Right lobe of liver (tissue), 6 donors: ENCODE results near the gene UBE2B. TPM values are rescaled to one million over a fixed set of nuclear protein-coding genes. Genes with fewer than 3 reads are reported as not detected.

Source experiments
- ATAC-seq, 4 donors: fragments of 200-7000 bp; cut with Tn5 transposase; one replicate each; pipeline ENCODE4 v1.9.1; 2020; ENCODE audit warnings: mild to moderate bottlenecking in 4 of 4, moderate library complexity in 4 of 4
- DNase-seq, 3 donors: peaks; one replicate each; pipeline ENCODE4 v3.0.0-alpha.2; 2020
- H3K27ac ChIP-seq, 3 donors: fragments of 200-600 bp; one replicate each; pipeline ENCODE4 v1.8.0; 2022
- H3K27me3 ChIP-seq, 2 donors: fragments of 200-600 bp; one replicate each; pipeline ENCODE4 v1.8.0; 2022
- H3K36me3 ChIP-seq, 4 donors: fragments of 200-600 bp; sonication (generic) in 1 of 4; one replicate each; pipeline versions ENCODE4 v1.5.1 to v1.8.0; 2017 to 2022; ENCODE audit warnings: control low read depth in 1 of 4
- H3K4me1 ChIP-seq, 4 donors: fragments of 200-600 bp; sonication (generic) in 1 of 4; one replicate each; pipeline versions ENCODE4 v1.5.1 to v1.8.0; 2017 to 2022; ENCODE audit warnings: control low read depth in 1 of 4
- H3K4me3 ChIP-seq, 3 donors: fragments of 200-600 bp; one replicate each; pipeline ENCODE4 v1.8.0; 2022
- H3K9me3 ChIP-seq, 4 donors: fragments of 200-600 bp; sonication (generic) in 1 of 4; one replicate each; pipeline versions ENCODE4 v1.5.1 to v1.8.0; 2017 to 2022; ENCODE audit warnings: control low read depth in 1 of 4
- POLR2A ChIP-seq: fragments of 450-650 bp; IDR thresholded peaks from one replicate; pipeline ENCODE4 v1.6.1; 2017; ENCODE audit warnings: antibody characterized with exemption, mild to moderate bottlenecking
- WGBS: methylation state at CpG from one replicate; pipeline ENCODE4 v1.1.6; 2018; ENCODE audit warnings: low coverage, low lambda C conversion rate; ENCODE audit not compliant: insufficient coverage; ENCODE audit errors: missing lambda C conversion rate; 5-methylcytosine and 5-hydroxymethylcytosine counted together
- intact Hi-C, 2 donors: fragments of 100-400 bp; cut with DNase I; formaldehyde crosslinking; loops; one replicate each; pipeline versions ENCODE4 v1.11.2 to v1.14.1; 2022
- total RNA-seq, 6 experiments: library from RNA; depleted of rRNA in 2 of 6; stranded (reverse); fragments of >200 nt in 2 of 6; fragmentation: NEBNext Ultra II Directional in 3 of 6; extraction: Animal tissue kit (Norgen Biotek cat#: 25700) in 3 of 6; gene quantifications; one replicate each; pipeline versions ENCODE4 v1.1.0 to v1.2.4, GENCODE V29; 2016 to 2023
- TF ChIP-seq, protein P1 (sequence below), 4 donors: fragments of 200-600 bp in 3 of 4; fragments of 450-650 bp in 1 of 4; IDR thresholded peaks; one replicate each; pipeline versions ENCODE4 v1.5.1 to v1.8.0; 2016 to 2022; ENCODE audit warnings: antibody characterized with exemption in 4 of 4, mild to moderate bottlenecking in 2 of 4
- donor health status: DM: no; HTN: yes; CAD: no.
- donor health status: DM: no; HTN: no; CAD: no.
- donor health status: DM: no; HTN: no; CAD: no.
- donor health status: DM: no; HTN: yes; CAD: no.
- donor health status: DM: no; HTN: yes; CAD: no.

Gene UBE2B
- total RNA-seq, 6 experiments from 2014 or later: 23.4 to 56.2 (median 37.9) TPM

DNA sequence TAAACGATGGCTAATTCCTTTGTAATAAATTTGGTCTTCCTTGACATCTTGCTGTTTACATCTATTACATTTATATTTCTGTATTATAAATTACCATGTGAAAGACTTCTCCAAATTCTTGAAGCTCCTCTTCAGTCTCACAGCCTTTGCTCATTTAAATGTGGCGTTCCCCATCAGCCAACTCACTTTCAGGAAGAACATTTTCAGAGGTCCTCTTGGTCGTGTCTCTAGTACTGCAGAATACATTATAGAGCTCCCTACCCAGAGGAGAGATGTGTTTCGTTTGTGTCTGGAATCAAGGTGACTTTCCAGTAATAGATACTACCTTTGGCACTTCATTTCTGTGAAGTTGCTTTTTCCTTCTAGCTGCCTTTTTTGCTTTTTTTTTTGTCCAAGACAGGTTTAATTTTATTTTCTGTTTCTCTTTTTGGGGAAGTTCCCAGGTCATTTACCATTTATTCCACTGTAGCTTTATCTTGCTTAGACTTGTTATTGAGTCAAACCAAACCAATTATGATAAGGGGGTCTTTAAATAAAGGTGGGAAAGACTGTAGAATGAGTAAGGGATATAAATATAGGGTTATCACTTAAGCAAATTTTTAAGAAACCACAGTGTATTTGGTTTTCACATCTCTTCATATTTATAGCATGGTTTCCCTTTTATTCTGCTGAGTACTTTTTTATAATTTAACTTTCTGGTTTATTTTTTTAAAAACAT is 12.8 kb downstream of the UBE2B start:
- no peak overlapping the region for H3K4me3 ChIP-seq
- intact Hi-C loops: no loop called here
- WGBS: 79% methylated on average over 4 of the region's 4 CpGs
- no peaks in the 10 kb centered on the region for H3K4me1 ChIP-seq
- TF ChIP-seq, protein P1, sequence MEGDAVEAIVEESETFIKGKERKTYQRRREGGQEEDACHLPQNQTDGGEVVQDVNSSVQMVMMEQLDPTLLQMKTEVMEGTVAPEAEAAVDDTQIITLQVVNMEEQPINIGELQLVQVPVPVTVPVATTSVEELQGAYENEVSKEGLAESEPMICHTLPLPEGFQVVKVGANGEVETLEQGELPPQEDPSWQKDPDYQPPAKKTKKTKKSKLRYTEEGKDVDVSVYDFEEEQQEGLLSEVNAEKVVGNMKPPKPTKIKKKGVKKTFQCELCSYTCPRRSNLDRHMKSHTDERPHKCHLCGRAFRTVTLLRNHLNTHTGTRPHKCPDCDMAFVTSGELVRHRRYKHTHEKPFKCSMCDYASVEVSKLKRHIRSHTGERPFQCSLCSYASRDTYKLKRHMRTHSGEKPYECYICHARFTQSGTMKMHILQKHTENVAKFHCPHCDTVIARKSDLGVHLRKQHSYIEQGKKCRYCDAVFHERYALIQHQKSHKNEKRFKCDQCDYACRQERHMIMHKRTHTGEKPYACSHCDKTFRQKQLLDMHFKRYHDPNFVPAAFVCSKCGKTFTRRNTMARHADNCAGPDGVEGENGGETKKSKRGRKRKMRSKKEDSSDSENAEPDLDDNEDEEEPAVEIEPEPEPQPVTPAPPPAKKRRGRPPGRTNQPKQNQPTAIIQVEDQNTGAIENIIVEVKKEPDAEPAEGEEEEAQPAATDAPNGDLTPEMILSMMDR (IDR thresholded peaks at IDR 0.05): no peak
- TF ChIP-seq POLR2A: no peak
- H3K27me3 ChIP-seq: no peaks in the 10 kb centered on the region
- peaks cover 7 to 92% (median 50%) of the 10 kb centered on the region in 4 donors for H3K36me3 ChIP-seq
- H3K27ac ChIP-seq: no peak overlapping the region
- H3K9me3 ChIP-seq: no peaks in the 10 kb centered on the region
- ATAC-seq (no peak), DNase-seq (no peak)

DNA sequence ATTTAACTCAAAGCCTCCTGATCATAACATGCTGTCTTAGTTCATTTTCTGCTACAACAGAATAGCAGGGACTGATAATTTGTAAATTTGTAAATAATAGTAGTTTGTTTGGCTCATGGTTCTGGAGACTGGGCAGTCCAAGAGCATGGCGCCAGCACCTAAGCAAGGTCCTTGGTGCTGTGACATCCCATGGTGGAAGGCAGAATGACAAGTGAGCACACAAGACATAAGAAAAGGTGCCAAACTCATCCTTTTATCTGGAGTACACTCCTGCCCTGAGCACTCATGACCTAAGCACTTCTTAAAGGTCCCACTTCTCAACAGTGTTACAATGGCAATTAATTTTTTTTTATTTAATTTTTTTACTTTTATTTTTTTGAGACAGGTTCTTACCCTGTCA is 16.1 kb downstream of the UBE2B start:
- Histone ChIP-seq H3K9me3 (no peaks in the 10 kb centered on the region), H3K4me3 (no peak overlapping the region), H3K27ac (no peak overlapping the region), H3K4me1 (no peaks in the 10 kb centered on the region), H3K36me3 (peaks cover 11 to 93% (median 54%) of the 10 kb centered on the region in 4 donors), H3K27me3 (no peaks in the 10 kb centered on the region)
- 100% methylated on average over 1 of the region's 1 CpG for whole genome bisulfite sequencing
- TF ChIP-seq POLR2A: no peak
- TF ChIP-seq, protein P1 (IDR thresholded peaks at IDR 0.05): no peak
- DNase-seq (no peak), ATAC-seq (no peak)
- intact Hi-C loops: no loop called here

DNA sequence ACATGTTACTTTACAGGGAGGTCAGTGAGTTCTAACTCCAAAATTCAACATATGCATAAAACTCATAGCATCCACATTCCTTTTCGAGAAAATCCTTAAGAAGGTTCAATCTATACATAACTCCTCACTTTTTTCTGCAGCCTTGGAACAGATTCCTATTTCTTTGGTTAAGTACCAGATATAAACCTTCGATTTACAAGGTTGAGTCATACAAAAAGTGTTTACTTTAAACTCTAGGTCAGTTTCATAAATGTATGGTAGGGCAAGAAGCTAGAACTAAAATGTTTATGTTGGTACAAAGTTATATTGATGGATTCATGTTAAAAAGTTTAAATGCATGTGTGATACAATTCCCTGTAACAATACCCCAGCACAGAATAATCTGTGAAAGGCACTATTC is 20.9 kb downstream of the UBE2B start:
- H3K27me3 ChIP-seq: no peaks in the 10 kb centered on the region
- ATAC-seq: no peak
- H3K4me3 ChIP-seq: no peak overlapping the region
- H3K4me1 ChIP-seq: no peaks in the 10 kb centered on the region
- WGBS: 91% methylated on average over 2 of the region's 2 CpGs
- TF ChIP-seq POLR2A: no peak
- TF ChIP-seq, protein P1 (IDR thresholded peaks at IDR 0.05): no peak
- H3K27ac ChIP-seq: no peak overlapping the region
- peaks cover 11 to 90% (median 46%) of the 10 kb centered on the region in 4 donors for H3K36me3 ChIP-seq
- no peak for DNase-seq
- intact Hi-C loops: loop anchor here in 1 of 2 donors (10.0 kb wide), 1 partner anchor 192 kb away; no protein-coding TSS in a partner anchor
- no peaks in the 10 kb centered on the region for H3K9me3 ChIP-seq

DNA sequence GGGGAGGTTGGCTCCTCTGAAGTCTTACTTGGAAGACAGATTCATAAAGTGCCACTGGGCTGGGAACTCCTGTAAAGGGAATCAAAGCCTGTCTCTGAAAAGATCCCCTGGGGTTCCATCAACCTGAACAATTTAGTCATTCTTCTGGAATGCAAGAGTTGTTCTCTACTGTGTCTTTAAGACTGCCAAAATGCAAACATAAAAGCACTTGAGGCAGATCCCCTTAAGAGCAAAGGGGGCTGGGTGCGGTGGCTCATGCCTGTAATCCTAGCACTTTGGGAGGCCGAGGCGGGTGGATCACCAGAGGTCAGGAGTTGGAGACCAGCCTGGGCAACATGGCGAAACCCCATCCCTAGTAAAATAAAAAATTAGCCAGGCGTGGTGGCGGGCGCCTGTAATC is 23.6 kb downstream of the UBE2B start:
- Histone ChIP-seq H3K4me3 (no peak overlapping the region), H3K27me3 (no peaks in the 10 kb centered on the region), H3K36me3 (peaks cover 11 to 64% (median 29%) of the 10 kb centered on the region in 4 donors), H3K9me3 (no peaks in the 10 kb centered on the region), H3K4me1 (peaks cover 0 to 9% (median 0%) of the 10 kb centered on the region in 4 donors), H3K27ac (no peak overlapping the region)
- ATAC-seq (no peak), DNase-seq (no peak)
- WGBS: 93% methylated on average over 5 of the region's 7 CpGs
- intact Hi-C loops: loop anchor here in 1 of 2 donors (10.0 kb wide), 1 partner anchor 190 kb away; no protein-coding TSS in a partner anchor
- no peak for TF ChIP-seq POLR2A
- TF ChIP-seq, protein P1 (IDR thresholded peaks at IDR 0.05): no peak
